Measurements from ENCODE around the gene SMAD6.

The SMAD6 gene

GRCh38 chr15:66714543-66714981 lies 12.5 kb downstream of the SMAD6 start:
- no peak for FAIRE-seq
- DNase-seq (ENCODE audit: insufficient read length, low spot score): no peak
- TF ChIP-seq POLR2A (IDR thresholded peaks at IDR 0.05; ENCODE audit: low read depth, low read length): no peak

- DNase-seq (ENCODE audit: insufficient read length, low spot score) (no peak), FAIRE-seq (no peak)
- TF ChIP-seq POLR2A (IDR thresholded peaks at IDR 0.05; ENCODE audit: low read depth, low read length): no peak
Observed at GRCh38 chr15:66715181-66715624, 13.2 kb downstream of the SMAD6 start.

DNA sequence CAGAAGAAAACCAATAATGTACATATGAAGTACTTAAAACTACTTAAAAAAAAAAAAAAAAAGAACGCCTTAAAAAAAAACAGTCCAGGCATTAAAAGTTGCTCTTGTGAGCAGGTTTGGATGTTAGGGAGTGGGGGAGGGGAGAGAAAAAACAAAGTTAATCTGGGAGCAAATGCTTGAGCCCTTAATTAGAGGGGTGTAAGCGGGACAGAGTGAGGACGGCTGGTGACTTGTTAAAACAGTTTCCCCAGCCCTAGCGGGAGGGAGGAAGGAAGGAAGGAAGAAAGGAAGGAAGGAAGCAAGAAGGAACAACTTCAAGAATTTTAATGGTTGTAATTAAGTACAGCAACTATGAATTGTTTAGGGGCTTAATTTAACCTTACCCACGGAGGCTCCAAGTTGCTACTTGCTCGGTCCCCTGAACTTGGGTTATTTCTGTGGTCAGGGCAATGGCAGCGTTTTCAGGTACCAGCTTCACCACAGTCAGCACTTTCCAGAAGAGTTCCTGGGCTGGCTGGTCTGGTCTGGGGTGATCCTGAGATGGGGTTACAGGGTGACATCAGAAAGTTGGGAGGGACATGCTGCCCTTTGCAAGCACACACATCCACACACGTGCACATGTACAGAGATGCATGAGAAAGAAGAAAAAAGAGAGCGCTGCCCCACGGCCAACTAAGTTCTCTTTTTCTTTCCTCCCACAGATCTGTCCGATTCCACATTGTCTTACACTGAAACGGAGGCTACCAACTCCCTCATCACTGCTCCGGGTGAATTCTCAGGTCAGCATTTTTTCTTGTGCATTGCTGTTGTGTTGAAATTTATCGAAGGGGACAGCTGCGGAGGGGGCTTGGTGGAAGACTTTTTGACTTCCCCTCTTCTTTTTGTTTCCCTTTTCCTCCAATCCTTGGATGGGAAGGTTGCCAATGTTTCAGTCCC lies 14.0 kb downstream of the SMAD6 start:
- FAIRE-seq: no peak
- DNase-seq (ENCODE audit: insufficient read length, low spot score): no peak
- no peak for TF ChIP-seq POLR2A (IDR thresholded peaks at IDR 0.05; ENCODE audit: low read depth, low read length)

DNA sequence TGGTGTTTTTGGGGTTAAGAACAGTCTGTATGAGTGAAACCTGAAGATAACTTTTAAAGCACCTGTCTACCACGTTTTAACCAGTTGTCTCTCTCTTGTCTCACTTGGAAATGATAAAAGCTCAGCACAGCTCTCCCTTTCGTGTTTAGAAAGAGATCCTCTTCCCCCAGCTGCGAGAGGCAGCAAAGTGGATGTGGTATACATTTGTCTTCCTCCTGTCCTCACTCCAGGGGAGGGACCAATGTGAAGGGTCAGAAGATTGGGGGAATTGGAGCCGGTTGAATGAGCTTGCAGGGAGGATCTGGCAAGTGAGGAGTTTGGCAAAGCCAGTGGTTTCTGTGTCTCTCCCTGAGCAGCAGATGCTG lies 14.6 kb downstream of the SMAD6 start:
- DNase-seq (ENCODE audit: insufficient read length, low spot score) (no peak), FAIRE-seq (no peak)
- no peak for TF ChIP-seq POLR2A (IDR thresholded peaks at IDR 0.05; ENCODE audit: low read depth, low read length)

DNA sequence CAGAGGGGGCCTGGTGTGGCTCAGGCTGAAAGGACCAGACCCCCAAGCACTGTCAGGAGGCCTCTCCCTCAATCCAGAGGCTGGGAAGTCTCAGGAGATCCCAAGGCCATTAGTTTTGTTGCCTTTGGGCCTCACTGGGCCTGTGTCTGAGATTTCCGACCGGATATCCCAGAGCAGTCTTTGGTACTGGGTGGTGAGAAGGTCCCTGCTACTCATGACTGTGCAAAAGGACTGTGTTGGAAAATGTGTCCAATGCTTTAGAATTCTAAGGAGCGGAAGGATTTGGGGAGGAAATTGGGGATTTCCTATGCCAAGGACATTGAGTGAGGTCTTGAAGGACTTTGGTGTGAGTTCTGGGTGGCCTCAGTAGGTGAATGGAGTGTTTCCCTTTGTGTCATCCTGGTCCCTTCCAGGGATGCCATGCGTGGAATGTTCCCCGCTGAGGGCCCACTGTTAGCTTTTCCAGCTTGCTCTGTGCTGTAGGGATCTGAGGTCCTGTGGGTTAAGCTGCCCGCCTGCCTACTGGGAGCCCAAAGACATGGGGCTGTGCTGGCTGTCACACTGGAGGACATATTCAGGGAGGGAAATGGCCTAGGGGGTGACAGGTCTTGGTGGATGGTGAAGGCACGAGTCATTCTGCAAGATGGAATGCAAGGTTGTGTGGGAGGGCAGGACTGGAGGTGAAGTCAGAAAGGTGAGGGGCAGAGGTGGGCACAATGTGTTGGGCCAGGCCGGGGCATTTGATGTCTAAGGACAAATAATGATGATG lies 16.4 kb downstream of the SMAD6 start:
- no peak for DNase-seq (ENCODE audit: insufficient read length, low spot score)
- TF ChIP-seq POLR2A (IDR thresholded peaks at IDR 0.05; ENCODE audit: low read depth, low read length): no peak
- no peak for FAIRE-seq

GRCh38 chr15:66719471-66719870 lies 17.4 kb downstream of the SMAD6 start:
- DNase-seq (ENCODE audit: insufficient read length, low spot score): no peak
- no peak for TF ChIP-seq POLR2A (IDR thresholded peaks at IDR 0.05; ENCODE audit: low read depth, low read length)
- no peak for FAIRE-seq

DNA sequence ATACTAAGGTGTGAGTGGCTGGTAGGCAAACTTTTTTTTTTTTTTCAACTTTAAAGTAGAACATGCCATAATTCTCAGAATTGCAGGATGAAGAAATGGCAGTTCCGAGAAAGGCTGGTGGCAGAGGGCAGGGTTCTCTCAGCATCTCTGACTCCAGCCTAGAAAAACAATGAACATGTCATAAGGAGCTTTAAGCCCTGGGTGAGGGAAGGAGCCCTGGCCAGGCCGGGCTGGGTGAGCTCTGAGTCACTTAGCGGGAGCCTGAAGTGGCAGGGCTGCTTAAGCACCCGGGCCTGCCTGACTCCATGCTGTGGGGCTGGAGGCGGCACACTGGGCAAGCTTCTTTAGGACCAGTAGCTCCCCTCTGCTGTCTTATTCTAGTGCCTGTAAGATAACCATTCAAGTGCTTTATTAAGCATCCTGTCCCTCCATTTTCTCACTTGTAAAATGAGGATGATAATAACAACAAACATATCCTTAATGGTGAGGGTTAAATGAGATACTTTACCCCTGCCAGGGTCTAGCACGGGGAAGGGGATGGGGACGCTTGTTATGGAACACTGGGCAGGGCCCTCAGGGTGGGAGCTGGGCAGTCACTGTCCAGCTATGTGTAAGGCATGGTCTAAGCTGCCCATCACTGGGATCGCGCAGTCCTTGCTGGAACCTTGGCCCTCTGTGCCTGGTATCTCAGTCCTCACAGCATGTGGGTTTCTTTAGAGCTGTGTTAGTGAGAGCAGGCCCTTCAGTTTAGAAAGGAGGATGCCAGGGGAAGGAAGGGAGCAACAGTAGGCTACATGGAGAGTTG lies 18.4 kb downstream of the SMAD6 start:
- FAIRE-seq: no peak
- no peak for TF ChIP-seq POLR2A (IDR thresholded peaks at IDR 0.05; ENCODE audit: low read depth, low read length)
- DNase-seq (ENCODE audit: insufficient read length, low spot score): peak; percentile 74

DNA sequence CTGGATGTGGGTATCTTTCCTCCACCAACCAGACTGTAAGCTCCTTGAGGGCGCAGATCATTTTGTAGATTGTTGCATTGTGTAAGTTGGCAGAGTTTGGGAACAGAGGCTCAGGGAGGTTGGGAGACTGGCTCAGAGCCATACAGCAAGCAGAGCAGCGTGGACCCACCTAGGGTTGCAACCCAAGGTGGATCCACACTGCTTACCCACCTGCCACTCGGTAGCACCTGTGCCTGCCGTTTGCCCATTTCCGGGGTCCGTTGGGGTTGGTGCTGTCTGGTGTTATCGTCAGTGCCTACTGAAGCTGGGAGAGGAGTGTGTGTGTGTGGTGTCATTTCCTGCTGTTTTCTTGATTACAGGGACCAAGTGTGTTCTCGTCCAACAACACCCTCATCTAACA lies 19.0 kb downstream of the SMAD6 start:
- no peak for TF ChIP-seq POLR2A (IDR thresholded peaks at IDR 0.05; ENCODE audit: low read depth, low read length)
- FAIRE-seq: no peak

DNA sequence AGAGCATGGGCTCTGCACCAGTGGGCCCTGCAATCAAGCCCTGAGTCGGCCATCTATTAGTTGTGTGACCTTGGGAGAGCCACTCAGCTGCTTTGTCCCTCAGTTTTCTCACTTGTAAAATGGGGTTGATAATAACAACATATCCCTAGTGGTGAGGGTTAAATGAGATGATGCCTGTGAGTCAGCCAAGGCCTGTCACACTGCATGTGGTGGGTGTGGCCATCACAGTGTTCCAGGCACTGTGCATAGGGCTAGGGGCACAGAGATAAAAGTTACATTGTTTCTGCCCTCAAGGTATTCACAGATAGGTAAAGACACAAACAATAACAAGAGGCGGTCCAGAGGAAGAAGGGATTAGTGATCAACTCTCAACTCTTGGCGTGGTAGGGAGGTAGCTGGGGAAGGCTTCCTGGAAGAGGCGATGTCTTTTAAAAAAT lies 19.5 kb downstream of the SMAD6 start:
- no peak for FAIRE-seq
- DNase-seq (ENCODE audit: insufficient read length, low spot score): no peak
- TF ChIP-seq POLR2A (IDR thresholded peaks at IDR 0.05; ENCODE audit: low read depth, low read length): no peak

More for the DNA sequence above, 19.0 kb downstream of the SMAD6 start:
- DNase-seq (ENCODE audit: insufficient read length, low spot score): no peak

DNA sequence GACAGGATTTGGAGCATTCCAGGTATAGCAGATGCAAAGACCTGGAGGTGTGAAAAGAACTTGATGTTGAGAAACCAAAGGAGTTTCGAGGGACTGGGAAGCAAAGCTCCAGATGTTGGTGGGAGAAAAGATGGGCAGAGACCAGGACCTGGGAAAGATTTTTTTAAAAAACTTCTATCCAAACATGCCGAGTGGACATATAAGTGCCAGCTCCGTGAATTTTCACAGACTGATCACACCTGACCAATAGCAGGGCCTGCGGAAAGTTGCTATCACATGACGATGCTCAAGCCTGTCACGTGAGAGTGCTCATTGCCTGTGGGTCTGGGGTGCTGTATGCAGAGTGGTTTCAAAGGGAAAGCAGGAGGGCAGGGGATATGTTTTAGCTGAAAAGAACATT lies 19.9 kb downstream of the SMAD6 start:
- no peak for TF ChIP-seq POLR2A (IDR thresholded peaks at IDR 0.05; ENCODE audit: low read depth, low read length)
- FAIRE-seq: no peak
- no peak for DNase-seq (ENCODE audit: insufficient read length, low spot score)

DNA sequence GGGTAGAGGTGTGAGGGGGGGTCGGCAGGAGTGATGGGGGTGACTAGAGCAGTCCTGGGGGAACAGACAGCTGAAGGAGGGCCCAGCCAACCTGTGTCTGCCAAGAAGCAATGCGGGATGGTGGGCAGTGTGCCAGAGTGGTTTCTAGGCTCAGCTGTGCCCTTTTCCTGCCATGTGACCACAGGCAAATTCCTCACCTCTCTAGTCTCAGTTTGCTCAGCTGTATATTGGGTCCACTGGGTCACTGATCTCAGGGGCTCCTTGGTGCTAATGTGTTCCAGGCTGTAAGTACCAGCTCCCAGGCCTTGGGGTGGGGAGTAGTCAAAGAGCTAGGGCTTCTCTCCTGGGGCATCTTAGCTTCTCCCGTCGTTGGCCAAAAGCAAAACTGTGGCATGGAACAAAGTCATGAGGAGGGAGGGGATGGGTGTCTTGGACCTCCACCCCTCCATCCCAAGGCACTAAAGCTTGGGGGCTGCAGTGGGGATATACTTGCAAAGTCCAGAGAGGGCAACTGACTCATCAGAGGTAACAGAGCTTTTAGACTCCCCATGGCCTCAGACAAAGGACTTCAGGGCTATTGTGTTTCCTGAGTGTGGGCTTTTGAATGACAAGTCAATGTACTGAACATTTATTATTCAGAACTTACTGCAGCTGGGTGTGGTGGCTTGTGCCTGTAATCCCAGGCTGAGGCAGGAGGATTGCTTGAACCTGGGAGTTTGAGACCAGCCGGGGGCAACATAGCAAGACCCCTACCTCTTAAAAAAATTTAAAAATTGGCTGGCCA lies 20.9 kb downstream of the SMAD6 start:
- TF ChIP-seq POLR2A (IDR thresholded peaks at IDR 0.05; ENCODE audit: low read depth, low read length): no peak
- DNase-seq (ENCODE audit: insufficient read length, low spot score) (no peak), FAIRE-seq (no peak)

- TF ChIP-seq POLR2A (IDR thresholded peaks at IDR 0.05; ENCODE audit: low read depth, low read length): no peak
- no peak for DNase-seq (ENCODE audit: insufficient read length, low spot score)
- FAIRE-seq: no peak
Observed at GRCh38 chr15:66723826-66724731, 22.0 kb downstream of the SMAD6 start.
